GM18526 (cell line): ENCODE data around the gene SYNJ2.

ENCODE experiments used
- POLR2A ChIP-seq: IDR thresholded peaks from 3 replicates; pipeline ENCODE4 v1.6.1; 2011; ENCODE audit not compliant: insufficient read length; ENCODE audit errors: extremely low read depth

SYNJ2 gene

GRCh38 chr6:158068156-158068892 is 86.7 kb downstream of the SYNJ2 start:
- no peak for TF ChIP-seq POLR2A

- TF ChIP-seq POLR2A: no peak
Measured at GRCh38 chr6:158068893-158069799, 87.5 kb downstream of the SYNJ2 start.

- TF ChIP-seq POLR2A: no peak
Measured at GRCh38 chr6:158069800-158070195, 88.1 kb downstream of the SYNJ2 start.

- TF ChIP-seq POLR2A: no peak
Measured at GRCh38 chr6:158070513-158070912, 88.8 kb downstream of the SYNJ2 start.

- TF ChIP-seq POLR2A: no peak
Measured at GRCh38 chr6:158071121-158072082, 89.7 kb downstream of the SYNJ2 start.

GRCh38 chr6:158072083-158072721 is 90.5 kb downstream of the SYNJ2 start:
- no peak for TF ChIP-seq POLR2A

GRCh38 chr6:158073776-158074175 is 92.1 kb downstream of the SYNJ2 start:
- TF ChIP-seq POLR2A: no peak

- no peak for TF ChIP-seq POLR2A
Measured at GRCh38 chr6:158076548-158076947, 94.9 kb downstream of the SYNJ2 start.

GRCh38 chr6:158077676-158078075 is 96.0 kb downstream of the SYNJ2 start:
- no peak for TF ChIP-seq POLR2A

- TF ChIP-seq POLR2A: no peak
Measured at GRCh38 chr6:158078320-158078719, 96.7 kb downstream of the SYNJ2 start.

- TF ChIP-seq POLR2A: no peak
Measured at GRCh38 chr6:158080849-158081656, 99.4 kb downstream of the SYNJ2 start.

GRCh38 chr6:158081657-158081935 is 99.9 kb downstream of the SYNJ2 start:
- TF ChIP-seq POLR2A: no peak

GRCh38 chr6:158083455-158084325 is 102.0 kb downstream of the SYNJ2 start:
- no peak for TF ChIP-seq POLR2A
